ENCODE data around the gene TMEM266.

The TMEM266 gene

GRCh38 chr15:76070921-76071635, 11.3 kb downstream of the TMEM266 start:
- no peak for DNase-seq

- no peak for DNase-seq
Measured at GRCh38 chr15:76071806-76072205, 12.0 kb downstream of the TMEM266 start.

- DNase-seq = no peak
Measured at GRCh38 chr15:76073554-76073953, 13.8 kb downstream of the TMEM266 start.

GRCh38 chr15:76075046-76075445, 15.3 kb downstream of the TMEM266 start:
- no peak for DNase-seq

GRCh38 chr15:76078285-76078877, 18.6 kb downstream of the TMEM266 start:
- no peak for DNase-seq

GRCh38 chr15:76084256-76084655, 24.5 kb downstream of the TMEM266 start:
- DNase-seq = no peak

- DNase-seq = no peak
Measured at GRCh38 chr15:76098685-76099084, 38.9 kb downstream of the TMEM266 start.

GRCh38 chr15:76099388-76099787, 39.6 kb downstream of the TMEM266 start:
- DNase-seq = no peak

GRCh38 chr15:76100361-76100760, 40.6 kb downstream of the TMEM266 start:
- DNase-seq = no peak

GRCh38 chr15:76101655-76102054, 41.9 kb downstream of the TMEM266 start:
- no peak for DNase-seq

GRCh38 chr15:76105391-76105790, 45.6 kb downstream of the TMEM266 start:
- DNase-seq = no peak

- DNase-seq = no peak
Measured at GRCh38 chr15:76105911-76106310, 46.1 kb downstream of the TMEM266 start.

GRCh38 chr15:76107169-76107568, 47.4 kb downstream of the TMEM266 start:
- no peak for DNase-seq

- DNase-seq = no peak
Measured at GRCh38 chr15:76108021-76108723, 48.4 kb downstream of the TMEM266 start.

GRCh38 chr15:76109046-76109445, 49.3 kb downstream of the TMEM266 start:
- DNase-seq = no peak

- DNase-seq = no peak
Measured at GRCh38 chr15:76114561-76114960, 54.8 kb downstream of the TMEM266 start.

GRCh38 chr15:76116138-76116885, 56.5 kb downstream of the TMEM266 start:
- no peak for DNase-seq

GRCh38 chr15:76117181-76117580, 57.4 kb downstream of the TMEM266 start:
- no peak for DNase-seq

GRCh38 chr15:76118767-76119166, 59.0 kb downstream of the TMEM266 start:
- no peak for DNase-seq

- DNase-seq = no peak
Measured at GRCh38 chr15:76123031-76123430, 63.2 kb downstream of the TMEM266 start.

GRCh38 chr15:76127169-76127568, 67.4 kb downstream of the TMEM266 start:
- DNase-seq = no peak

- no peak for DNase-seq
Measured at GRCh38 chr15:76127880-76128279, 68.1 kb downstream of the TMEM266 start.

- DNase-seq = no peak
Measured at GRCh38 chr15:76134537-76134936, 74.8 kb downstream of the TMEM266 start.
